ENCODE measurements around the gene SLC8A2. TPM values are rescaled to one million over a fixed set of nuclear protein-coding genes. Genes with fewer than 3 reads are reported as not detected.
"Not testable (repeated sequence)": the region's sequence is repeated elsewhere in the genome, so short reads cannot be mapped to it uniquely, and the experiment has no call there.

Gene SLC8A2
- total RNA-seq, 1 donor, result not detected

- H3K4me3 ChIP-seq (ENCODE audit: low read depth, low read length), result no peak overlapping the region
- DNase-seq (ENCODE audit: low read depth), result no peak
These were observed 16.1 kb upstream of the SLC8A2 start for GRCh38 chr19:47487551-47488515.

GRCh38 chr19:47486900-47487299 is 15.2 kb upstream of the SLC8A2 start:
- no peak overlapping the region for H3K4me3 ChIP-seq (ENCODE audit: low read depth, low read length)
- DNase-seq (ENCODE audit: low read depth), result no peak
- no peak for TF ChIP-seq CTCF (IDR thresholded peaks at IDR 0.05; ENCODE audit: insufficient read depth, low read depth, low read length)

More at GRCh38 chr19:47487551-47488515, 16.1 kb upstream of the SLC8A2 start:
- TF ChIP-seq CTCF (IDR thresholded peaks at IDR 0.05; ENCODE audit: insufficient read depth, low read depth, low read length), result no peak

- H3K4me3 ChIP-seq (ENCODE audit: low read depth, low read length); DNase-seq (ENCODE audit: low read depth): not testable (repeated sequence)
These were observed 14.5 kb upstream of the SLC8A2 start for GRCh38 chr19:47486220-47486619.

- DNase-seq (ENCODE audit: low read depth), result no peak
- TF ChIP-seq CTCF (IDR thresholded peaks at IDR 0.05; ENCODE audit: insufficient read depth, low read depth, low read length), result no peak
- no peak overlapping the region for H3K4me3 ChIP-seq (ENCODE audit: low read depth, low read length)
These were observed 13.5 kb upstream of the SLC8A2 start for GRCh38 chr19:47485210-47485609.

- DNase-seq (ENCODE audit: low read depth), result peak; percentile 93
- peak; percentile 96 for TF ChIP-seq CTCF (IDR thresholded peaks at IDR 0.05; ENCODE audit: insufficient read depth, low read depth, low read length)
- peak within 1 kb of the TSS; percentile 82 for H3K4me3 ChIP-seq (ENCODE audit: low read depth, low read length)
These were observed 12.4 kb upstream of the SLC8A2 start, which contains the start of gene KPTN for GRCh38 chr19:47483800-47484690. KPTN (minus strand) TSS chr19:47484219; CDS start chr19:47484160, 59 bp downstream.

- H3K4me3 ChIP-seq (ENCODE audit: low read depth, low read length), result peak overlapping the region; percentile 82
- no peak for DNase-seq (ENCODE audit: low read depth)
- TF ChIP-seq CTCF (IDR thresholded peaks at IDR 0.05; ENCODE audit: insufficient read depth, low read depth, low read length), result no peak
These were observed 11.5 kb upstream of the SLC8A2 start for GRCh38 chr19:47483200-47483599.
